Femur (tissue), 1 donor: ENCODE results near the gene APBB2.
"Not testable (repeated sequence)": the region's sequence is repeated elsewhere in the genome, so short reads cannot be mapped to it uniquely, and the experiment has no call there.

Experiments used
- DNase-seq: peaks from one replicate; pipeline ENCODE4 v3.0.0-alpha.2; 2017

APBB2 gene

GRCh38 chr4:41002309-41002708, 212.0 kb downstream of the APBB2 start:
- no peak for DNase-seq

GRCh38 chr4:41000356-41000755, 214.0 kb downstream of the APBB2 start:
- no peak for DNase-seq

- DNase-seq, result peak; percentile 31
Measured at GRCh38 chr4:40998675-40999358, 215.5 kb downstream of the APBB2 start.

GRCh38 chr4:40995850-40996249, 218.5 kb downstream of the APBB2 start:
- DNase-seq, result no peak

GRCh38 chr4:40994321-40994720, 220.0 kb downstream of the APBB2 start:
- DNase-seq, result not testable (repeated sequence)

GRCh38 chr4:40993296-40993693, 221.0 kb downstream of the APBB2 start:
- DNase-seq, result not testable (repeated sequence)

GRCh38 chr4:40992472-40993295, 221.7 kb downstream of the APBB2 start:
- no peak for DNase-seq

- no peak for DNase-seq
Measured at GRCh38 chr4:40991908-40992307, 222.4 kb downstream of the APBB2 start.

GRCh38 chr4:40990899-40991265, 223.5 kb downstream of the APBB2 start:
- no peak for DNase-seq

- DNase-seq, result no peak
Measured at GRCh38 chr4:40990236-40990898, 224.0 kb downstream of the APBB2 start.

- no peak for DNase-seq
Measured at GRCh38 chr4:40987151-40987550, 227.2 kb downstream of the APBB2 start.

- peak; percentile 39 for DNase-seq
Measured at GRCh38 chr4:40986375-40986774, 228.0 kb downstream of the APBB2 start.

- peak; percentile 37 for DNase-seq
Measured at GRCh38 chr4:40984051-40984450, 230.3 kb downstream of the APBB2 start.

GRCh38 chr4:40980318-40980883, 233.9 kb downstream of the APBB2 start:
- no peak for DNase-seq

- DNase-seq, result no peak
Measured at GRCh38 chr4:40978548-40978947, 235.8 kb downstream of the APBB2 start.

- no peak for DNase-seq
Measured at GRCh38 chr4:40976343-40976742, 238.0 kb downstream of the APBB2 start.

- no peak for DNase-seq
Measured at GRCh38 chr4:40972722-40973121, 241.6 kb downstream of the APBB2 start.

GRCh38 chr4:40971338-40971737, 243.0 kb downstream of the APBB2 start:
- DNase-seq, result no peak

GRCh38 chr4:40969501-40969900, 244.8 kb downstream of the APBB2 start:
- DNase-seq, result no peak

- no peak for DNase-seq
Measured at GRCh38 chr4:40967550-40967949, 246.8 kb downstream of the APBB2 start.

- no peak for DNase-seq
Measured at GRCh38 chr4:40966091-40966490, 248.3 kb downstream of the APBB2 start.

GRCh38 chr4:40963897-40964478, 250.4 kb downstream of the APBB2 start:
- no peak for DNase-seq

- no peak for DNase-seq
Measured at GRCh38 chr4:40962551-40963180, 251.7 kb downstream of the APBB2 start.
